IPS DF 4.7 (cell line): ENCODE data around the gene KNTC1.
"Not testable (repeated sequence)": the region's sequence is repeated elsewhere in the genome, so short reads cannot be mapped to it uniquely, and the experiment has no call there.

Experiments used
- DNase-seq: peaks from one replicate; pipeline ENCODE4 v3.0.0-alpha.2; 2013; ENCODE audit warnings: low spot score; ENCODE audit errors: extremely low read depth

KNTC1 gene

GRCh38 chr12:122526683-122527477 is at the start of gene KNTC1, which contains the start of gene RSRC2:
Gene KNTC1, plus strand, starts transcription at chr12:122527249. Its CDS starts 2,815 bp downstream, at chr12:122530064.
Gene RSRC2, minus strand, starts transcription at chr12:122526936. Its CDS starts 83 bp downstream, at chr12:122526853.
- DNase-seq = peak; percentile 97

- DNase-seq = no peak
Measured at GRCh38 chr12:122480753-122481152, 46.3 kb upstream of the KNTC1 start.

GRCh38 chr12:122481861-122482260 is 45.2 kb upstream of the KNTC1 start:
- DNase-seq = no peak

- no peak for DNase-seq
Measured at GRCh38 chr12:122483969-122484368, 43.1 kb upstream of the KNTC1 start.

GRCh38 chr12:122484385-122484784 is 42.7 kb upstream of the KNTC1 start:
- not testable (repeated sequence) for DNase-seq

- not testable (repeated sequence) for DNase-seq
Measured at GRCh38 chr12:122486360-122486759, 40.7 kb upstream of the KNTC1 start.

GRCh38 chr12:122486805-122487426 is 40.1 kb upstream of the KNTC1 start:
- no peak for DNase-seq

DNA sequence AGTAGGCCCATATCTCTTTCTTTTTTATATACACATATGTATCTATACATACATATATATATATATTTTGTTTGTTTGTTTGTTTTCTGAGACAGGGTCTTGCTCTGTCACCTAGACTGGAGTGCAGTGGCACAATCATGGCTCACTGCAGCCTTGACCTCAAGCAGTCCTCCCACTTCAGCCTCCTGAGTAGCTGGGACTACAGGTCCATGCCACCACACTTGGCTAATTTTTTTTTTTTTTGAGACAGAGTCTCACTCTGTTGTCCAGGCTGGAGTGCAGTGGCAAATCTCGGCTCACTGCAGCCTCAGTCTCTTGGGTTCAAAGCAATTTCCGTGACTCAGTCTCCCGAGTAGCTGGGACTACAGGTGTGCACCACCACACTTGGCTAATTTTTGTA is 39.2 kb upstream of the KNTC1 start:
- DNase-seq = not testable (repeated sequence)

DNA sequence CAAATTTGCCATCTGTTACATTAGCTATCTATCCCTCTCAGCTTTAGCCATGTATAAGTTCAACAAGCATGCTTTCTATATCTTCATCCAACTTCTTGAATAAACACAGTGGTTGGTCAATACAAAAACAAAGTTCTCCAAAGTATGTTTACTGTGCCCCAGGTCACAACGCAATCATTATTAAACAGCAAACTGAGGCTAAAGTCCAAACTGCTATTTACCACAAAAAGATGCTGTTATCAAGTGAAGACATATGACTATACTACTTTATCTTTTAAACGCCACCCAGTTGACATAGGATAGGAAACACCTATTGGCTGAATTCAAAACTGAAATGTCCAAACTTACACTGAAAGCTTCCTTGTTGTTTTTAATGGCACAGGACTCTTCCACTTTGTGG is 38.0 kb upstream of the KNTC1 start:
- no peak for DNase-seq

DNA sequence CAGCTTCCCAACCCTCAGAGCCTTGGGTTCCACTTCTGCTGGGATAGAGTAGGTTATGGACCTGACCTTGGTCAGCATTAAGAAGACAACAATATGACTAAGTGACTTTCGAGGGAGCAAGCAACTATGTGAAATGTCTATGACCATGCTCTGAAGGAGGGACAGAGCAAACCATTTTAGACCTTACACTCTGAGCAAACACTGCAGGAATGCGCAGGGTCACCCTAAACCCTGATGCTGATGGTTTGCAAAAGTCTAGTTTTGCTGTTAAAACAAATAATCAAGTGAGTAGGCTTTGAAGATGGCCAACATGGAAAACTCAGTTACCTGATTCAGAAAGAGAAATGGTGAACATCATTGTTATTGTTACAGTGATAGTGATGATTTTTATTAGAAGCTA is 35.1 kb upstream of the KNTC1 start:
- DNase-seq = no peak

DNA sequence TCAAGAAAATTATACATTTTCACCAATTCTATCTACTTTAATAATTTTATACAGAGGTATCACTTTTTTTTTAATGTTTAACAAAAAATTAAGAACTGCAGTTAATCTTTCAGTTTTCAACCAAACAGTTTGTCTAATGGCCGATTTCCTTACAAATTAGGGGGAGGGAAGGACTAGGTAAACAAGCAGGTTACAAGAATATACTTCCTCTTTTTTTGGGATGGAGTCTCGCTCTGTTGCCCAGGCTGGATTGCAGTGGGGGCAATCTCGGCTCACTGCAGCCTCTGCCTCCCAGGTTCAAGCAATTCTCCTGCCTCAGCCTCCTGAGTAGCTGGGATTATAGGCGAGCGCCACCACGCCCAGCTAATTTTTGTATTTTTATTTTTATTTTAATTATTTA is 33.8 kb upstream of the KNTC1 start:
- not testable (repeated sequence) for DNase-seq

DNA sequence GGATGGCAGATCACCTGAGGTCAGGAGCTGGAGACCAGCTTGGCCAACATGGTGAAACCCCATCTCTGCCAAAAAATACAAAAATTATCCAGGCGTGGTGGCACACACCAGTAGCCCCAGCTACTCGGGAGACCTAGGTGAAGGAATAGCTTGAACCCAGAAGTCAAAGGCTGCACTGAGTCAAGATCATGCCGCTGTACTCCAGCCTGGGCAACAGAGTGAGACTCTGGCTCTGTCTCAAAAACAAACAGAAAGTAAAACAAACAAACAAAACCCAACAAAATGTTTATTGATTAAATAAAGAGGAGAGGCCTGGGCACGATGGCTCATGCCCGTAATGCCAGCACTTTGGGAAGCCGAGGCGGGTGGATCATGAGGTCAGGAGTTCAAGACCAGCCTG is 31.8 kb upstream of the KNTC1 start:
- no peak for DNase-seq

- DNase-seq = no peak
Measured at GRCh38 chr12:122499991-122500684, 26.9 kb upstream of the KNTC1 start.

- DNase-seq = peak; percentile 97
Measured at GRCh38 chr12:122500685-122501488, 26.2 kb upstream of the KNTC1 start, which contains the start of gene ZCCHC8. Gene ZCCHC8, minus strand, starts transcription at chr12:122500932. Its CDS starts 92 bp downstream, at chr12:122500840.

DNA sequence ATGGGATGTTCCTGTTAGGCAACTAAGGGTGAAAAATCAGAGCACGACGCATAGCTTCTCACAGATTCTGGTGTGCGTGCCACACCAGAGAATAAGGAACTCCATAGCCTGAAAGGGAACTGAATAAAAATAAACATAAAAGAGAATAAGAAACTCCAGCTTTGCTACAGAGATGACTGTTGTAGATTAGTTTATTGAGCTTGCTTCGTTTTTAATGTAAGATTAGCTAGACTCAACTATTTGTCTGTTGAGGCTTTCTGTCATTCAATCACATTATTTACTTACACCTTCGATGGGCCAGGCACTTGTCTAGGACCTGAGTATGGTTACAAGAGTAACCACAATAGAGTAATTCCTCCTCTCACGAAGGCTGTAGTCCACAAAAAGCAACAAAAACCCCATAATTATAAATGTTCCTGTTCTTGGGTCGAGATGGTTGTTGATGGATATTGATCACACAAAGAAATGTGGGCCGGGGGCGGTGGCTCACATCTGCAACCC is 25.5 kb upstream of the KNTC1 start:
- DNase-seq = no peak

- no peak for DNase-seq
Measured at GRCh38 chr12:122503147-122503751, 23.8 kb upstream of the KNTC1 start.

DNA sequence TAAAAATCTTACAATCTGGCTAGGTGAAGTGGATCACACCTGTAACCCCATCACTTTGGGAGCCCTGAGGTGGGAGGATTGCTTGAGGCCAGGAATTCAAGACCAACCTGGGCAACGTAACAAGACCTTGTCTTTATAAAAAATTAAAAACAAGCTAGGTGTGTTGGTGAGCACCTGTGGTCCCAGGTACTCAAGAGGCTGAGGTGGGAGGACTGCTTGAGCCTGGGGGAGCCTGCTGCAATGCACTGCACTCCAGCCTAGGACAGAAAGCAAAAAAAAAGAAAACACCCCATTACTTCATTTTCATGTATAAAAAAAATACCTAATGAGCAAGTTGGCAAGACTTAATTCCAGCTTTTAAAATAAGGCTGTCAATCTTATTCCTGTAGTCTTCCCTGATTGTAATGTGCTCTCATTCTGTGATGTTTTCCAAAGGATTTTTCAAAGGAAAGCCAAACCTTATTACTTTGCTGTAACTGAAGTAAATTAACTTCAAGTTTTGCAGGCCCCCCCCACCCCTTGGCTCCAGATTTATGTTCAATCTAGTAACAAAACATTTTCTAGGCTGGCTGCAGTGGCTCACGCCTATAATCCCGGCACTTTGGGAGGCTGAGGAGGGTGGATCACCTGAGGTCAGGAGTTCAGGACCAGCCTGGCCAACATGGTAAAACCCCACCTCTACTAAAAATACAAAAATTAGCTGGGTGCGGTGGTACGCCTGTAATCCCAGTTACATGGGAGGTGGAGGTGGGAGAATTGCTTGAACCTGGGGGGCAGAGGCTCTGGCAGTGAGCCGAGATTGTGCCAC is 23.1 kb upstream of the KNTC1 start:
- DNase-seq = no peak

GRCh38 chr12:122505419-122506051 is 21.5 kb upstream of the KNTC1 start:
- no peak for DNase-seq

GRCh38 chr12:122506393-122506938 is 20.6 kb upstream of the KNTC1 start:
- no peak for DNase-seq
